Suprapubic skin (tissue), 3 donors: ENCODE data around the gene PAFAH1B1.

Experiments used
- EP300 ChIP-seq: sonication (generic); formaldehyde crosslinking; IDR thresholded peaks from one replicate; pipeline ENCODE4 v1.6.1; 2017; ENCODE audit warnings: antibody characterized with exemption
- POLR2A ChIP-seq, 2 donors: fragments of 450-650 bp; IDR thresholded peaks; one replicate each; pipeline ENCODE4 v1.6.1; 2017; ENCODE audit warnings: antibody characterized with exemption in 2 of 2, mild to moderate bottlenecking in 2 of 2, moderate library complexity in 2 of 2
- TF ChIP-seq, protein P1 (sequence below), 2 donors: fragments of 200-600 bp in 1 of 2; fragments of 450-650 bp in 1 of 2; sonication (generic) in 1 of 2; IDR thresholded peaks; one replicate each; pipeline ENCODE4 v1.5.1; 2016 to 2019; ENCODE audit warnings: antibody characterized with exemption in 2 of 2, mild to moderate bottlenecking in 1 of 2, moderate library complexity in 1 of 2

DNA sequence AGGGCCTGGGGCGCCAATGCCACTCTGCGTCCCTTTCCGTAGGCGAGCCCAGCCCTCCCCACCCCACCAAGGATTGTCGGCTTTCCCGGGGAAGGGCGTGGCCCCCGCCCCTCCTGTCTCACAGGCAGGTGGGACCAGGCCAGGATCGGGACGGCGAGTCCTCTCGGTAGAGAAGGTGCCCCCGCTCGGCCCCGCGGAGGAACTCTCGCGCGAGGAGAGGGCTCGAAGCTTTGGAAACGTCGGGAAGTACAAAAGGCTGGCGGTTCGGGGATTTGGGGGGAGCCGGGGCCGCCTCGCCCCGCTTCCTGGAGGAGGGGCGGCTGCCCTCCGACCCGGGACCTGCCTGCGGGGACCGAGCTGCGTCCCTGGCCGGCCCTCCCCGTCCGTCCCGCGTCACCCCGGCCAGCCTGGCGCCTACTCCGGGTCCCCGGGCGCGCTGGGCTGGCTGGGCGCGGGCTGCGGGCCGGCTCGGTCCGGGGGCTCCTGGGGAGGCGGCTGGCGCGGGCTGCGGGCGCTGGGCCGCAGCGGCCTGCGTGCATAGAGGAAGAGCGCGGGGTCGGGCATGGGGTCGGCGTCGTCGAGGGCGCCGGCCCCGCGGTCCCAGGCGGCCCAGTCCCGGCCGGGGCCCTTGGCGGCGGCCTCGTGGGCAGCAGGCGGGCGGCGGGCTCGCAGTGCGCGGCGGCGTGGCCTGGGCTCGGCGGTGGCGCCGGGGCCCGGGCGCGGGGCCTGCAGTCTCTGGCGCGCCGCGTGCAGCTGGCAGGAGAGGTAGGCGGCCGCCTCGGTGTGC, 130.7 kb downstream of the PAFAH1B1 start:
- TF ChIP-seq EP300 = no peak
- TF ChIP-seq, protein P1, sequence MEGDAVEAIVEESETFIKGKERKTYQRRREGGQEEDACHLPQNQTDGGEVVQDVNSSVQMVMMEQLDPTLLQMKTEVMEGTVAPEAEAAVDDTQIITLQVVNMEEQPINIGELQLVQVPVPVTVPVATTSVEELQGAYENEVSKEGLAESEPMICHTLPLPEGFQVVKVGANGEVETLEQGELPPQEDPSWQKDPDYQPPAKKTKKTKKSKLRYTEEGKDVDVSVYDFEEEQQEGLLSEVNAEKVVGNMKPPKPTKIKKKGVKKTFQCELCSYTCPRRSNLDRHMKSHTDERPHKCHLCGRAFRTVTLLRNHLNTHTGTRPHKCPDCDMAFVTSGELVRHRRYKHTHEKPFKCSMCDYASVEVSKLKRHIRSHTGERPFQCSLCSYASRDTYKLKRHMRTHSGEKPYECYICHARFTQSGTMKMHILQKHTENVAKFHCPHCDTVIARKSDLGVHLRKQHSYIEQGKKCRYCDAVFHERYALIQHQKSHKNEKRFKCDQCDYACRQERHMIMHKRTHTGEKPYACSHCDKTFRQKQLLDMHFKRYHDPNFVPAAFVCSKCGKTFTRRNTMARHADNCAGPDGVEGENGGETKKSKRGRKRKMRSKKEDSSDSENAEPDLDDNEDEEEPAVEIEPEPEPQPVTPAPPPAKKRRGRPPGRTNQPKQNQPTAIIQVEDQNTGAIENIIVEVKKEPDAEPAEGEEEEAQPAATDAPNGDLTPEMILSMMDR (IDR thresholded peaks at IDR 0.05) = no peak
- no peak for TF ChIP-seq POLR2A (IDR thresholded peaks at IDR 0.05)
